Neural progenitor cell (in vitro differentiated cells): Measurements from ENCODE around the gene COG5. TPM values are rescaled to one million over a fixed set of nuclear protein-coding genes. Genes with fewer than 3 reads are reported as not detected.
"Not testable (repeated sequence)": the region's sequence is repeated elsewhere in the genome, so short reads cannot be mapped to it uniquely, and the experiment has no call there.

ENCODE experiments used
- DNase-seq: peaks from one replicate; pipeline ENCODE4 v3.0.0-alpha.2; 2016; ENCODE audit warnings: low spot score
- H2AFZ ChIP-seq: fragments of 200-600 bp; sonication (generic); replicated peaks from 2 replicates; pipeline ENCODE4 v1.6.1; 2016; ENCODE audit warnings: antibody characterized with exemption
- H3F3A ChIP-seq: fragments of 200-600 bp; sonication (generic); 2 replicates; pipeline ENCODE4 v1.6.1; 2016; ENCODE audit warnings: antibody characterized with exemption, low read depth
- H3K27ac ChIP-seq: fragments of 200-600 bp; sonication (generic); 2 replicates; pipeline ENCODE4 v1.5.1; 2016; ENCODE audit warnings: mild to moderate bottlenecking
- H3K27me3 ChIP-seq: fragments of 200-600 bp; sonication (generic); 2 replicates; pipeline ENCODE4 v1.6.1; 2016; ENCODE audit warnings: mild to moderate bottlenecking, moderate library complexity
- H3K36me3 ChIP-seq: fragments of 200-600 bp; sonication (generic); 2 replicates; pipeline ENCODE4 v1.5.1; 2016
- H3K4me1 ChIP-seq: fragments of 200-600 bp; sonication (generic); 2 replicates; pipeline ENCODE4 v1.6.1; 2016; ENCODE audit warnings: mixed run types
- H3K4me2 ChIP-seq: fragments of 200-600 bp; sonication (generic); 2 replicates; pipeline ENCODE4 v1.6.1; 2016
- H3K4me3 ChIP-seq: fragments of 200-600 bp; sonication (generic); 2 replicates; pipeline ENCODE4 v1.5.1; 2016
- H3K79me2 ChIP-seq: fragments of 200-600 bp; sonication (generic); 2 replicates; pipeline ENCODE4 v1.6.1; 2016; ENCODE audit warnings: low read depth
- H3K9ac ChIP-seq: fragments of 200-600 bp; sonication (generic); 2 replicates; pipeline ENCODE4 v1.6.1; 2016
- H3K9me3 ChIP-seq: fragments of 200-600 bp; sonication (generic); 2 replicates; pipeline ENCODE4 v1.5.1; 2016; ENCODE audit warnings: low read depth
- H4K20me1 ChIP-seq: fragments of 200-600 bp; sonication (generic); 2 replicates; pipeline ENCODE4 v1.6.1; 2016; ENCODE audit warnings: low read depth
- H3K27ac Mint-ChIP-seq: 3 replicates; pipeline ENCODE4 v1.8.0; 2021; ENCODE audit warnings: mixed read lengths
- H3K27me3 Mint-ChIP-seq: 2 replicates; pipeline ENCODE4 v1.8.0; 2022; ENCODE audit warnings: low read depth, mild to moderate bottlenecking, inconsistent platforms, moderate library complexity, mixed read lengths; ENCODE audit not compliant: insufficient read depth
- H3K36me3 Mint-ChIP-seq: 3 replicates; pipeline ENCODE4 v1.8.0; 2021; ENCODE audit warnings: mixed read lengths
- H3K4me1 Mint-ChIP-seq: 3 replicates; pipeline ENCODE4 v1.8.0; 2021; ENCODE audit warnings: mixed read lengths
- H3K4me3 Mint-ChIP-seq: 3 replicates; pipeline ENCODE4 v1.8.0; 2021; ENCODE audit warnings: mild to moderate bottlenecking, moderate library complexity, mixed read lengths
- H3K9me3 Mint-ChIP-seq: 3 replicates; pipeline ENCODE4 v1.8.0; 2020; ENCODE audit warnings: mixed read lengths
- CTCF ChIP-seq: fragments of 200-600 bp; sonication (generic); IDR thresholded peaks from 2 replicates; pipeline ENCODE4 v1.5.1; 2017; ENCODE audit warnings: antibody characterized with exemption, mild to moderate bottlenecking
- EZH2 ChIP-seq: fragments of 200-600 bp; sonication (generic); IDR thresholded peaks from 2 replicates; pipeline ENCODE4 v1.6.1; 2017; ENCODE audit warnings: antibody characterized with exemption, mild to moderate bottlenecking, moderate library complexity
- EZH2phosphoT487 ChIP-seq: fragments of 200-600 bp; sonication (generic); IDR thresholded peaks from 2 replicates; pipeline ENCODE4 v1.6.1; 2017; ENCODE audit warnings: antibody characterized with exemption
- total RNA-seq: library from RNA; depleted of rRNA; stranded (reverse); fragments of >200 nt; gene quantifications from 2 replicates; pipeline ENCODE4 v1.2.3, GENCODE V29; 2015; ENCODE audit warnings: low replicate concordance

The COG5 gene
- total RNA-seq, 1 donor from 2014 or later: 90.5 TPM

- no peak for TF ChIP-seq EZH2
- TF ChIP-seq CTCF: no peak
- TF ChIP-seq EZH2phosphoT487: no peak
- Histone ChIP-seq H3K27ac (no peak overlapping the region), H3K36me3 (no peaks in the 10 kb centered on the region), H3K27me3 (no peaks in the 10 kb centered on the region), H3K4me3 (no peak overlapping the region), H2AFZ (no peak overlapping the region), H3K9me3 (no peaks in the 10 kb centered on the region), H4K20me1 (no peaks in the 10 kb centered on the region), H3K4me1 (no peaks in the 10 kb centered on the region), H3F3A (no peaks in the 10 kb centered on the region), H3K9ac (no peak overlapping the region), H3K79me2 (no peaks in the 10 kb centered on the region), H3K4me2 (no peak overlapping the region)
- Mint-ChIP-seq H3K4me3 (no peak overlapping the region), H3K27ac (no peak overlapping the region), H3K4me1 (no peaks in the 10 kb centered on the region), H3K9me3 (no peaks in the 10 kb centered on the region), H3K36me3 (peaks cover 8% of the 10 kb centered on the region), H3K27me3 (no peaks in the 10 kb centered on the region)
- no peak for DNase-seq
These were observed 403.3 kb downstream of the COG5 start for GRCh38 chr7:107160389-107160788.

GRCh38 chr7:107158028-107158427 lies 405.7 kb downstream of the COG5 start:
- no peak overlapping the region for H3K4me3 ChIP-seq
- no peak overlapping the region for H3K4me3 Mint-ChIP-seq
- H3K36me3 Mint-ChIP-seq: peaks cover 9% of the 10 kb centered on the region
- H3F3A ChIP-seq: no peaks in the 10 kb centered on the region
- H3K79me2 ChIP-seq: no peaks in the 10 kb centered on the region
- H3K27me3 ChIP-seq: no peaks in the 10 kb centered on the region
- H3K27ac ChIP-seq: no peak overlapping the region
- H3K4me1 Mint-ChIP-seq: no peaks in the 10 kb centered on the region
- no peaks in the 10 kb centered on the region for H3K4me1 ChIP-seq
- no peaks in the 10 kb centered on the region for H3K9me3 ChIP-seq
- no peak overlapping the region for H3K9ac ChIP-seq
- TF ChIP-seq EZH2phosphoT487 (no peak), CTCF (no peak), EZH2 (no peak)
- H3K27me3 Mint-ChIP-seq: no peaks in the 10 kb centered on the region
- no peak for DNase-seq
- H3K27ac Mint-ChIP-seq: no peak overlapping the region
- no peaks in the 10 kb centered on the region for H3K36me3 ChIP-seq
- H3K4me2 ChIP-seq: no peak overlapping the region
- H3K9me3 Mint-ChIP-seq: no peaks in the 10 kb centered on the region
- no peak overlapping the region for H2AFZ ChIP-seq
- H4K20me1 ChIP-seq: no peaks in the 10 kb centered on the region

DNA sequence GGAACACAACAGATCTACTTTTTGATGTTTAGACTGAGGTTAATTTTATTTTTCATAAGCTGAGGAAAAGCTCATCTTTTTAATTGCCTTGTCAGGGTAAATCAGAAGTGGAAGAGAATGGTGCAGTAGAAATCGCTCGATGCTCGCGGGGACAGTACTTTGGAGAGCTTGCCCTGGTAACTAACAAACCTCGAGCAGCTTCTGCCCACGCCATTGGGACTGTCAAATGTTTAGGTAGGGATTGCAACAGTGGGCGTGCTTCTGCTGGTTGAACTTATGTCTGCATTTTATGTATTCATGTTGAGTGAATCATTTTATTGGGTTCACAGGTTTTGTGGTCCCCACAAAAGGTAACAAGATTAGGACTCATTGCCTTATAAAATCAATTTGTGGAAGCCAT lies 406.6 kb downstream of the COG5 start:
- DNase-seq: no peak
- Histone ChIP-seq H3K79me2 (no peaks in the 10 kb centered on the region), H3K27me3 (no peaks in the 10 kb centered on the region), H3K4me3 (no peak overlapping the region), H3K4me2 (no peak overlapping the region), H3K4me1 (no peaks in the 10 kb centered on the region), H2AFZ (no peak overlapping the region), H3K9me3 (no peaks in the 10 kb centered on the region), H3K36me3 (no peaks in the 10 kb centered on the region), H3K27ac (no peak overlapping the region), H3F3A (no peaks in the 10 kb centered on the region), H4K20me1 (no peaks in the 10 kb centered on the region), H3K9ac (no peak overlapping the region)
- Mint-ChIP-seq H3K36me3 (peaks cover 9% of the 10 kb centered on the region), H3K9me3 (no peaks in the 10 kb centered on the region), H3K4me1 (no peaks in the 10 kb centered on the region), H3K27me3 (no peaks in the 10 kb centered on the region), H3K4me3 (no peak overlapping the region), H3K27ac (no peak overlapping the region)
- no peak for TF ChIP-seq EZH2phosphoT487
- TF ChIP-seq CTCF: no peak
- no peak for TF ChIP-seq EZH2

- H3K4me2 ChIP-seq, H3K4me3 Mint-ChIP-seq, H3K4me3 ChIP-seq, H3K9me3 ChIP-seq, H3K36me3 Mint-ChIP-seq, H3K27me3 Mint-ChIP-seq, H3K4me1 ChIP-seq, H3K27me3 ChIP-seq, H2AFZ ChIP-seq, H3K36me3 ChIP-seq, H3K27ac ChIP-seq, H3K27ac Mint-ChIP-seq, H3K9ac ChIP-seq, DNase-seq, H3K9me3 Mint-ChIP-seq, H3K4me1 Mint-ChIP-seq, H3F3A ChIP-seq, H3K79me2 ChIP-seq, H4K20me1 ChIP-seq: not testable (repeated sequence)
These were observed 408.0 kb downstream of the COG5 start for GRCh38 chr7:107155726-107156125.
